ENCODE data around the gene ABHD6.
"Not testable (repeated sequence)": the region's sequence is repeated elsewhere in the genome, so short reads cannot be mapped to it uniquely, and the experiment has no call there.

ABHD6 gene

DNA sequence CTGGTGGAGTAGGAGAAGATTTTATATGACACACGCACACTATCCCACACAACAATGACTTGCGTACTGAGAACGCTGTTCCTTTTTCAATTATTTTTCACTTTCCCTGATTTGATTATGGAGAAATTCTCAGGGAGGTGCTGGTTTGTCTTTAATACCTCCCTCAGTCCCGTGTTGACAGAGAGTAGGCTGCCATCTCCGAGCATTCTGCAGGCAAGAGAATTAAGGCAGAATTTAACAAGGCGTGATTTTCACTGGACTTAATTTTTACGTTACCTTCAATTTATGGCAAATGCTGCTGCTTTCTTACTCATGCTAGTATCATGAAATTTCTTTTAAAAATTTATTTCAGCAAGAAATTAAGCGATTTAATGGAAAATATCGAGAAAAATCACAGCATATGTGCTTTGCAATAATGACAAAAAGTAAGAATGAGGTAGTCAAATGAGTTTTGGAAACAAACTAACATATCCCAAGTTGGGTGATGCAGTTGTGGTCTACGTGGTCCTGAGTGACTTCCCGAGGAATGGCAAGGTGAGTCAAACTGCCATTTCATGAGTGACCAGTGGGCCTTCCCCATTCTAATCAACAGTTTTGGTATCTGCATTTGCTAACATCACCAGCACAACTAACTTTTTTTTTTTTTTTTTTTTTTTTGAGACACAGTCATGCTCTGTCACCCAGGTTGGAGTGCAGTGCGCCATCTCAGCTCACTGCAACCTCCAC, 43.7 kb upstream of the ABHD6 start:
- no peaks in the 10 kb centered on the region for H3K27me3 ChIP-seq
- peaks cover 0 to 26% (median 23%) of the 10 kb centered on the region in 11 experiments; a peak in 16 of 22 replicates for H3K9me3 ChIP-seq (replicated peaks in 1 of 11)
- no peak overlapping the region for H3K4me2 ChIP-seq
- no peaks in the 10 kb centered on the region for H3K36me3 ChIP-seq
- no peaks in the 10 kb centered on the region for H4K20me1 ChIP-seq
- TF ChIP-seq Cebpa-rat (IDR thresholded peaks at IDR 0.05), result no peak
- no peak overlapping the region for H3K27ac ChIP-seq
- H3K9ac ChIP-seq, result no peak overlapping the region
- H3K4me3 ChIP-seq, result no peak overlapping the region
- peaks cover 12 to 23% (median 19%) of the 10 kb centered on the region in 10 experiments for H3K4me1 ChIP-seq

DNA sequence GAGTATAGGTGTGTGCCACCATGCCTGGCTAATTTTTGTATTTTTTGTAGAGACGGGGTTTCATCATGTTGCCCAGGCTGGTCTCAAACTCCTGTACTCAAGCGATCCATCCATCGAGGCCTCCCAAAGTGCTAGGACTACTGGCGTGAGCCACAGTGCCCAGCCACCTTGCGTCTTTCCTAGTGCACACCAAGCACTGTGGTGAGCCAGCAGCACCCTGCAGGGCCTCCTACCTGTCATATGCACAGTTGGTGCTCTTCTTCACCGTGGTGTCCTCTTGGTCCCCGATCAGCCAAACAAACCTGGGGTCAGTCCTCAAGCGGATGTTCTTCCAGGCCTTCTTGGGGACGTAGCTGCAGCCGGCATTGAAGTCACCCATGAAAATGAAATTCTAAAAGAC, 40.0 kb upstream of the ABHD6 start:
- Histone ChIP-seq H3K9ac (no peak overlapping the region), H3K36me3 (no peaks in the 10 kb centered on the region), H3K27me3 (no peaks in the 10 kb centered on the region), H3K4me3 (no peak overlapping the region), H3K27ac (peak overlapping the region in 3 of 11 experiments; percentile 10 to 45 (median 42); a peak in 3 of 22 replicates), H4K20me1 (no peaks in the 10 kb centered on the region), H3K4me2 (peak overlapping the region in 7 of 11 experiments; percentile 29 to 70 (median 54); a peak in 13 of 22 replicates), H3K9me3 (replicated peaks in 1 of 11) (peaks cover 7 to 37% (median 29%) of the 10 kb centered on the region in 11 experiments; a peak in 19 of 22 replicates), H3K4me1 (peaks cover 24 to 49% (median 34%) of the 10 kb centered on the region in 10 experiments)
- TF ChIP-seq Cebpa-rat (IDR thresholded peaks at IDR 0.05), result no peak

DNA sequence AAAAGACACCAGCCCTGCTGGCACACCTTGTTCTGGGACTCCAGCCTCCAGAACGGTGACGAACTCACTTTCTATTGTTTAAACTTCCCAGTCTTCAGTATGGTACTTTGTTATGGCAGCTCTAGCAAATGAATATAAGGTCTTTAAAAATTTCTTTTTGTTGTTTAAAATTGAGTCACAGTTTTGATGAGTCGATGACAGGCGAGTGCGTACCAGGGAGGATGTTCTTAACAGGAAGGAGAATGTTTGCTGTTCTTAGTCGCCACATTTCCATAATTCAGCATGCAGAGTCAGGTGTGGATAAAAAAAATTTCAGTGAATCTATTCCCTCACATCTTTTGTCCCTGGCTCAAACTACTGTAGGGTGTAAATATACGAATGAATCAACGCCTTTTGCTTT, 39.2 kb upstream of the ABHD6 start:
- H3K36me3 ChIP-seq, result no peaks in the 10 kb centered on the region
- H3K4me1 ChIP-seq, result peaks cover 24 to 56% (median 40%) of the 10 kb centered on the region in 10 experiments
- no peak overlapping the region for H3K27ac ChIP-seq
- TF ChIP-seq Cebpa-rat (IDR thresholded peaks at IDR 0.05), result no peak
- H3K4me3 ChIP-seq, result no peak overlapping the region
- H3K4me2 ChIP-seq, result peak overlapping the region in 2 of 11 experiments; percentile 11 to 44; a peak in 1 of 22 replicates
- no peaks in the 10 kb centered on the region for H4K20me1 ChIP-seq
- H3K9ac ChIP-seq, result no peak overlapping the region
- peaks cover 7 to 37% (median 29%) of the 10 kb centered on the region in 11 experiments; a peak in 19 of 22 replicates for H3K9me3 ChIP-seq (replicated peaks in 1 of 11)
- H3K27me3 ChIP-seq, result no peaks in the 10 kb centered on the region

- Histone ChIP-seq H3K9me3 (replicated peaks in 1 of 11) (peaks cover 7 to 37% (median 28%) of the 10 kb centered on the region in 11 experiments; a peak in 19 of 22 replicates), H3K27ac (no peak overlapping the region), H3K36me3 (no peaks in the 10 kb centered on the region), H4K20me1 (no peaks in the 10 kb centered on the region), H3K4me3 (no peak overlapping the region), H3K27me3 (no peaks in the 10 kb centered on the region), H3K4me1 (peaks cover 24 to 58% (median 40%) of the 10 kb centered on the region in 10 experiments), H3K4me2 (no peak overlapping the region), H3K9ac (no peak overlapping the region)
- TF ChIP-seq Cebpa-rat (IDR thresholded peaks at IDR 0.05), result no peak
Observed at GRCh38 chr3:58198804-58199203, 38.8 kb upstream of the ABHD6 start.

DNA sequence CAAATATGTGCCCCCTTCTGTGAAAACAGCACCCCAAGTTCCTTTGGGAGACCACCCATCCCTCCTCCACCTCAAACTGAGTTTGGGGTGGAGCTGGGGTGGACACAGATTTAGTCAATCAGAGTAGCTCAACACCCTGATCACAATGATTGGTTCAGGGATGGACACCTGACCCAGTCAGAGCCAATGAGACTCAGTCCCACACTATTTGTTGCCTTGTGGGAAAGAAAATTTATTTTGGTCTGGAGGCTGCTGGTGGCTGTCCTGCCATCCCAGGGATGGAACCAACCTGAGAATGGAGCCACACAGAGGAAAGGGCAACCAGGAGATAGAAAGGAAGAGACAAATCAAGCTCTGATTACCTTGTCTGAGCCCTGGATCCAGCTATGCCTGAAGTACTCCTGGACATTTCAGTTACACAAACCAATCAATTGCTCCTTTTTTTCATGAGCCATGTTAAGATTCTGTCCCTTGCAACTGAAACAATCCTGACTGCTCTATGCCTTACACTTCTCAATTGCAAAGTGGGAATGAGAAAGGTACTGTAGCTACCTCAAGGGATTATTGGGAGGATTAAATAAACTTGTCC, 37.4 kb upstream of the ABHD6 start:
- Histone ChIP-seq H4K20me1 (no peaks in the 10 kb centered on the region), H3K9me3 (replicated peaks in 1 of 11) (peaks cover 7 to 22% (median 15%) of the 10 kb centered on the region in 11 experiments; a peak in 19 of 22 replicates), H3K4me1 (peaks cover 32 to 58% (median 40%) of the 10 kb centered on the region in 10 experiments), H3K36me3 (no peaks in the 10 kb centered on the region), H3K27ac (no peak overlapping the region), H3K4me2 (peak overlapping the region in 9 of 11 experiments; percentile 45 to 85 (median 64); a peak in 18 of 22 replicates), H3K27me3 (no peaks in the 10 kb centered on the region), H3K9ac (no peak overlapping the region; a peak in 1 of 22 replicates), H3K4me3 (no peak overlapping the region)
- TF ChIP-seq Cebpa-rat (IDR thresholded peaks at IDR 0.05), result no peak

DNA sequence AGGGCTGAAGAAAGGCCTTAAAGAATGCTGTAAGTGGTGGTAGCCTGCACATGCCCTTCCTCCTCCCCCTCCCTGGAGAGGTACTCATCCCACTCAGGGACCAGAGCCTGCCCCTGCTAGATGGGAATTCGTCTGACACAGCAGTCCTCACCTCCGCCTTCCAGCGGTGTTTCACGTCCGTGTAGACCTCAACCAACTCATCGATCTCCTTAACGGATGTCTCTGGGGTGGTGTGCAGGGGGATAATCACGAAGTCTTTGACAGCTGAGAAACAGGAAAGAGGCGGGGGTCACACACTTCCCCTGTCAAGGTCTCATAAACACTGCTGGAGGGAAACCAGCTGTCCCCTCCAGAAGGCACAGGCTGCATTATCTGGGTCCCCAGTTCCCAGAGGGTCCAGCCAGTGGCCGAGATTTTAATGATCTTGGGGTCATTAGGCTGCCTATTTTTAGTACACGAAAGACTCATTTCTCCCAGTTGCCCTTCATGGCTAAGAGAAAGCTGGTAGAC, 36.7 kb upstream of the ABHD6 start:
- peaks cover 2 to 16% (median 8%) of the 10 kb centered on the region in 11 experiments; a peak in 19 of 22 replicates for H3K9me3 ChIP-seq (replicated peaks in 1 of 11)
- no peaks in the 10 kb centered on the region for H4K20me1 ChIP-seq
- H3K4me3 ChIP-seq, result no peak overlapping the region
- no peak overlapping the region for H3K27ac ChIP-seq
- peaks cover 32 to 58% (median 41%) of the 10 kb centered on the region in 10 experiments for H3K4me1 ChIP-seq
- peak overlapping the region in 1 of 11 experiments; percentile 1; a peak in 2 of 22 replicates for H3K9ac ChIP-seq
- H3K4me2 ChIP-seq, result peak overlapping the region; percentile 38 to 85 (median 63); a peak in 21 of 22 replicates
- H3K36me3 ChIP-seq, result no peaks in the 10 kb centered on the region
- no peaks in the 10 kb centered on the region for H3K27me3 ChIP-seq
- TF ChIP-seq Cebpa-rat (IDR thresholded peaks at IDR 0.05), result no peak

DNA sequence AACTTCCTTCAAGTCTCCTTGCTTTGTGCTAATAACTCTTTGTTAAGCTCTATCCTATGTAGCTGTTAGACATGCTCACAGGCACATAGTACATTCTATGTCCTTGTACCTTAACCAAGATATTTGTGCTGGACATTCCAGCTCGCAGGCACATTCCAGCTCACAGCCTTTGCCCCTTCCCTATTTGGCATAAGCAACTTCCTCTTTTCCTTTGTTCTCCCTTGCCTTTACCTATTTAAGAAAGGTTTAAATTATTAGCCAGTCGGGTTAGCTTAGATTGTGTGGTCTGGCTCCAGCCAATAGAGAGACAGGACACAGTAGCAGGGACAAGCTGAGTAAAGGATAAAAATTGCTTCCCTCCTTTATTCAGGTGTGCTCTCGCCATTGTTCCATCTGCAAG, 36.1 kb upstream of the ABHD6 start:
- not testable (repeated sequence) for H3K4me3 ChIP-seq, H4K20me1 ChIP-seq, H3K9ac ChIP-seq, H3K36me3 ChIP-seq, H3K27me3 ChIP-seq, H3K27ac ChIP-seq
- H3K4me1 ChIP-seq, result peaks cover 31 to 58% (median 41%) of the 10 kb centered on the region in 10 experiments
- H3K4me2 ChIP-seq, result peak overlapping the region in 7 of 11 experiments; percentile 45 to 85 (median 64); a peak in 11 of 22 replicates
- H3K9me3 ChIP-seq (replicated peaks in 1 of 11), result peaks cover 0 to 13% (median 6%) of the 10 kb centered on the region in 11 experiments; a peak in 12 of 22 replicates

- H3K36me3 ChIP-seq, result no peaks in the 10 kb centered on the region
- peak overlapping the region in 9 of 11 experiments; percentile 14 to 65 (median 53); a peak in 17 of 22 replicates for H3K4me2 ChIP-seq
- H3K27me3 ChIP-seq, result no peaks in the 10 kb centered on the region
- H3K4me3 ChIP-seq, result no peak overlapping the region
- no peaks in the 10 kb centered on the region for H4K20me1 ChIP-seq
- H3K27ac ChIP-seq, result no peak overlapping the region
- TF ChIP-seq Cebpa-rat (IDR thresholded peaks at IDR 0.05), result no peak
- peaks cover 18 to 43% (median 31%) of the 10 kb centered on the region in 10 experiments for H3K4me1 ChIP-seq
- peaks cover 0 to 13% (median 6%) of the 10 kb centered on the region in 11 experiments; a peak in 12 of 22 replicates for H3K9me3 ChIP-seq (replicated peaks in 1 of 11)
- H3K9ac ChIP-seq, result peak overlapping the region in 1 of 11 experiments; percentile 28; a peak in 1 of 22 replicates
Observed at GRCh38 chr3:58202917-58203360, 34.7 kb upstream of the ABHD6 start.

DNA sequence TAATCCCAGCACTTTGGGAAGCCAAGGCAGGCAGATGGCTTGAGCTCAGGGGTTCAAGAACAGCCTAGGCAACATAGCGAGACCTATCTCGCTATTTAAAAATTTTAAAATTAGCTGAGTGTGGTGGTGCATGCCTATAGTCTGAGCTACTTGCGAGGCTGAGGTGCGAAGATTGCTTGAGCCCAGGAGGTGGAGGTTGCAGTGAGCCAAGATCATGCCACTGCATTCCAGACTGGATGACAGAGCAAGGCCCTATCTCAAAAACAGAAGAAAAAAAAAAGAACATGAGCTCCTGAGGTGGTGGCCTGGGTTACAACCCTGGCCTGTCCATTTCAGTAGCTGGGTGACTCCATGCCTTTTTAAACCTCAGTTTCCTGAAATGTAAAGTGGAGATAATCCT, 34.1 kb upstream of the ABHD6 start:
- peaks cover 14 to 38% (median 29%) of the 10 kb centered on the region in 10 experiments for H3K4me1 ChIP-seq
- H4K20me1 ChIP-seq, result no peaks in the 10 kb centered on the region
- H3K9ac ChIP-seq, result no peak overlapping the region
- peak overlapping the region in 5 of 11 experiments; percentile 52 to 65 (median 57); a peak in 6 of 22 replicates for H3K4me2 ChIP-seq
- no peaks in the 10 kb centered on the region for H3K36me3 ChIP-seq
- H3K27me3 ChIP-seq, result no peaks in the 10 kb centered on the region
- H3K9me3 ChIP-seq (replicated peaks in 1 of 11), result peaks cover 0 to 13% (median 6%) of the 10 kb centered on the region in 11 experiments; a peak in 12 of 22 replicates
- no peak for TF ChIP-seq Cebpa-rat (IDR thresholded peaks at IDR 0.05)
- H3K27ac ChIP-seq, result no peak overlapping the region
- H3K4me3 ChIP-seq, result no peak overlapping the region

Data from BLaER1 treated with 17β-estradiol and CSF1 and Interleukin-3, amounts not matched to agents 10 nM and 100 nM (cell line).